ENCODE results near the gene ARSA. TPM values are rescaled to one million over a fixed set of nuclear protein-coding genes. Genes with fewer than 3 reads are reported as not detected.
"Not testable (repeated sequence)": the region's sequence is repeated elsewhere in the genome, so short reads cannot be mapped to it uniquely, and the experiment has no call there.

Gene ARSA
- total and polyA plus RNA-seq, 2 experiments from 2014 or later: 8.1 to 8.2 TPM

DNA sequence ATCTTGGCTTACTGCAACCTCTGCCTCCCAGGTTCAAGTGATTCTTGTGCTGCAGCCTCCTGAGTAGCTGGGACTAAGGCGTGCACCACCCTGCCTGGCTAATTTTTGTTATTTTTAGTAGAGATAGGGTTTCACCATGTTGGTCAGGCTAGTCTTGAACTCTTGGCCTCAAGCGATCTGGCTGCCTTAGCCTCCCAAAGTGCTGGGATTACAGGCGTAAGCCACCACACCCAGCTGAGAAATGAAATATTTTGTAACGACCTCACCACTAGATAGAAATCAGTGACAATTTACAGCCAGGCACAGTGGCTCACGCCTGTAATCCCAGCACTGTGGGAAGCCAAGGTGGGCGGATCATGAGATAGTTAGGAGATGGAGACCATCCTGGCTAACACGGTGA lies 31.8 kb upstream of the ARSA start:
- H3K4me2 ChIP-seq; H3K4me3 ChIP-seq; H3K4me1 Mint-ChIP-seq; H2AFZ ChIP-seq; H3K36me3 Mint-ChIP-seq (ENCODE audit: low read depth); H3K27ac Mint-ChIP-seq; H3K36me3 ChIP-seq (ENCODE audit: insufficient read depth); DNase-seq (ENCODE audit: low spot score); H3K79me2 ChIP-seq (replicated peaks; ENCODE audit: insufficient read depth); H3K27ac ChIP-seq (ENCODE audit: low read depth); ATAC-seq; H4K20me1 ChIP-seq (replicated peaks; ENCODE audit: insufficient read depth); H3K9me2 ChIP-seq (ENCODE audit: insufficient read depth); H3K4me3 Mint-ChIP-seq; H3F3A ChIP-seq (replicated peaks; ENCODE audit: low read depth); H3K4me1 ChIP-seq (ENCODE audit: insufficient read depth): not testable (repeated sequence)
- peaks cover 17% of the 10 kb centered on the region for H3K27me3 ChIP-seq (ENCODE audit: insufficient read depth)
- H3K9me3 Mint-ChIP-seq: peaks cover 20% of the 10 kb centered on the region; the same call in 2 of the 3 replicates
- H3K27me3 Mint-ChIP-seq (ENCODE audit: insufficient read depth, low read depth, poor library complexity): peaks cover 12% of the 10 kb centered on the region

- H3K9me2 ChIP-seq (ENCODE audit: insufficient read depth): no peaks in the 10 kb centered on the region; the same call in 1 of the 2 replicates
- no peaks in the 10 kb centered on the region for H3F3A ChIP-seq (replicated peaks; ENCODE audit: low read depth)
- H3K27me3 ChIP-seq (ENCODE audit: insufficient read depth): peaks cover 15% of the 10 kb centered on the region
- peaks cover 18% of the 10 kb centered on the region for H3K27me3 Mint-ChIP-seq (ENCODE audit: insufficient read depth, low read depth, poor library complexity)
- no peaks in the 10 kb centered on the region for H4K20me1 ChIP-seq (replicated peaks; ENCODE audit: insufficient read depth)
- H3K4me2 ChIP-seq: no peak overlapping the region
- no peak overlapping the region for H3K4me3 ChIP-seq
- no peaks in the 10 kb centered on the region for H3K79me2 ChIP-seq (replicated peaks; ENCODE audit: insufficient read depth)
- H3K27ac Mint-ChIP-seq: no peak overlapping the region
- no peaks in the 10 kb centered on the region for H3K4me1 ChIP-seq (ENCODE audit: insufficient read depth)
- TF ChIP-seq ZNF462 (CRISPR knock-in tag; IDR thresholded peaks at IDR 0.05) (no peak), STAT1 (IDR thresholded peaks at IDR 0.05; ENCODE audit: unreplicated experiment) (no peak), JUNB (IDR thresholded peaks at IDR 0.05; ENCODE audit: unreplicated experiment) (no peak), ZNF114 (CRISPR knock-in tag; IDR thresholded peaks at IDR 0.05) (no peak), EZH2phosphoT487 (IDR thresholded peaks at IDR 0.05; ENCODE audit: unreplicated experiment) (no peak)
- TF ChIP-seq, protein P1, sequence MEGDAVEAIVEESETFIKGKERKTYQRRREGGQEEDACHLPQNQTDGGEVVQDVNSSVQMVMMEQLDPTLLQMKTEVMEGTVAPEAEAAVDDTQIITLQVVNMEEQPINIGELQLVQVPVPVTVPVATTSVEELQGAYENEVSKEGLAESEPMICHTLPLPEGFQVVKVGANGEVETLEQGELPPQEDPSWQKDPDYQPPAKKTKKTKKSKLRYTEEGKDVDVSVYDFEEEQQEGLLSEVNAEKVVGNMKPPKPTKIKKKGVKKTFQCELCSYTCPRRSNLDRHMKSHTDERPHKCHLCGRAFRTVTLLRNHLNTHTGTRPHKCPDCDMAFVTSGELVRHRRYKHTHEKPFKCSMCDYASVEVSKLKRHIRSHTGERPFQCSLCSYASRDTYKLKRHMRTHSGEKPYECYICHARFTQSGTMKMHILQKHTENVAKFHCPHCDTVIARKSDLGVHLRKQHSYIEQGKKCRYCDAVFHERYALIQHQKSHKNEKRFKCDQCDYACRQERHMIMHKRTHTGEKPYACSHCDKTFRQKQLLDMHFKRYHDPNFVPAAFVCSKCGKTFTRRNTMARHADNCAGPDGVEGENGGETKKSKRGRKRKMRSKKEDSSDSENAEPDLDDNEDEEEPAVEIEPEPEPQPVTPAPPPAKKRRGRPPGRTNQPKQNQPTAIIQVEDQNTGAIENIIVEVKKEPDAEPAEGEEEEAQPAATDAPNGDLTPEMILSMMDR (conservative IDR thresholded peaks at IDR 0.05; ENCODE audit: low read depth in 2 of 2): no peak
- DNase-seq (ENCODE audit: low spot score): no peak
- H3K27ac ChIP-seq (ENCODE audit: low read depth): no peak overlapping the region
- no peaks in the 10 kb centered on the region for H3K36me3 ChIP-seq (ENCODE audit: insufficient read depth)
- no peaks in the 10 kb centered on the region; the same call in 2 of the 3 replicates for H3K36me3 Mint-ChIP-seq (ENCODE audit: low read depth)
- H2AFZ ChIP-seq: no peak overlapping the region
- no peak for ATAC-seq
- H3K4me1 Mint-ChIP-seq: no peaks in the 10 kb centered on the region
- H3K4me3 Mint-ChIP-seq: no peak overlapping the region
- peaks cover 32% of the 10 kb centered on the region for H3K9me3 Mint-ChIP-seq
Observed at GRCh38 chr22:50657925-50658324, 30.0 kb upstream of the ARSA start.

Measured in GM23338 (cell line).